HCT116 (cell line): ENCODE results near the gene FASTKD2.

ENCODE experiments used
- CBX3 ChIP-seq: IDR thresholded peaks from 2 replicates; pipeline ENCODE4 v1.6.1; 2012; ENCODE audit warnings: low read depth
- CEBPB ChIP-seq: IDR thresholded peaks from 2 replicates; pipeline ENCODE4 v1.6.1; 2012; ENCODE audit warnings: low read depth
- EGR1 ChIP-seq: IDR thresholded peaks from 2 replicates; pipeline ENCODE4 v1.6.1; 2012; ENCODE audit warnings: low read depth
- EZH2 ChIP-seq: fragments of 200-600 bp; sonication (generic); IDR thresholded peaks from 2 replicates; pipeline ENCODE4 v1.6.1; 2017; ENCODE audit warnings: antibody characterized with exemption, mixed run types
- EZH2phosphoT487 ChIP-seq: fragments of 200-600 bp; IDR thresholded peaks from 2 replicates; pipeline ENCODE4 v1.6.1; 2018; ENCODE audit warnings: antibody characterized with exemption, borderline replicate concordance
- FOSL1 ChIP-seq: IDR thresholded peaks from 2 replicates; pipeline ENCODE4 v1.6.1; 2012; ENCODE audit warnings: low read depth
- POLR2A ChIP-seq: IDR thresholded peaks from 2 replicates; pipeline ENCODE4 v1.7.0; 2011; ENCODE audit warnings: borderline replicate concordance; ENCODE audit not compliant: insufficient read depth, insufficient read length; ENCODE audit errors: extremely low read depth
- POLR2AphosphoS5 ChIP-seq: IDR thresholded peaks from 2 replicates; pipeline ENCODE4 v1.6.1; 2011; ENCODE audit warnings: mild to moderate bottlenecking, low read depth, low read length, moderate library complexity
- SIN3A ChIP-seq: IDR thresholded peaks from 2 replicates; pipeline ENCODE4 v1.6.1; 2012; ENCODE audit warnings: low read depth
- YY1 ChIP-seq: IDR thresholded peaks from 2 replicates; pipeline ENCODE4 v1.6.1; 2011; ENCODE audit warnings: low read length, low read depth, moderate library complexity, mild to moderate bottlenecking; ENCODE audit not compliant: insufficient replicate concordance; ENCODE audit errors: extremely low read depth
- ZFX ChIP-seq: fragments of 450-650 bp; IDR thresholded peaks from 2 replicates; pipeline ENCODE4 v1.6.1; 2017
- ZNF274 ChIP-seq: fragments of 200-500 bp; sonication (Bioruptor generic); IDR thresholded peaks from 2 replicates; pipeline ENCODE4 v1.6.1; 2014; ENCODE audit warnings: mild to moderate bottlenecking, low read depth, low read length, inconsistent platforms
- TF ChIP-seq, protein P1 (sequence below), 3 experiments: fragments of 200-600 bp in 1 of 3; sonication (generic) in 1 of 3; IDR thresholded peaks in 2 of 3; conservative IDR thresholded peaks in 1 of 3; 2 replicates each; pipeline ENCODE4 v1.5.1; 2012 to 2017; ENCODE audit warnings: low read depth in 2 of 3, low read length in 2 of 3, antibody characterized with exemption in 1 of 3, borderline replicate concordance in 1 of 3, control low read depth in 1 of 3, mild to moderate bottlenecking in 1 of 3, mixed read lengths in 1 of 3, mixed run types in 1 of 3, moderate library complexity in 1 of 3; ENCODE audit not compliant: insufficient read depth in 1 of 3

DNA sequence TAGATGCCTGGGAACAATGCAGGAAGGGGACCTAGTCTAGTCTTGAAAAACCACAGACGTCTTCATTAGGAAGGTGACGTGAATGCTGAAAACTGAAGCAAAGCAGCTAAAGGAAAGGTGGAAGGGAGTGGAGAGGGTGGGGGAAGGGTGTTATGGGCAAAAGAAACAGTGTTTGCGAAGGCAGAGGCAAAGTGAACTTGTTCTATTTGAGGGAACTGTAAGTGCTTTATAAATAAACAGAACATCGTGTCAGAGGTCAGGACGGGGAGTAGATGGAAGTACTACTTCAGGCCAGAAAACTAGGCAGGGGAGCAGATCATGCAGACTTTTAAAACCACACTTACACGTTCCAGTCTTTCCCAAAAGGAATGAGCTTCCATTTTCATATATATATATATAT lies 57.8 kb downstream of the FASTKD2 start:
- TF ChIP-seq CEBPB (no peak), EZH2 (no peak), ZFX (no peak), POLR2AphosphoS5 (no peak), FOSL1 (no peak), SIN3A (no peak), POLR2A (no peak), EZH2phosphoT487 (no peak), CBX3 (no peak), ZNF274 (no peak), EGR1 (no peak), YY1 (no peak)
- TF ChIP-seq, protein P1, sequence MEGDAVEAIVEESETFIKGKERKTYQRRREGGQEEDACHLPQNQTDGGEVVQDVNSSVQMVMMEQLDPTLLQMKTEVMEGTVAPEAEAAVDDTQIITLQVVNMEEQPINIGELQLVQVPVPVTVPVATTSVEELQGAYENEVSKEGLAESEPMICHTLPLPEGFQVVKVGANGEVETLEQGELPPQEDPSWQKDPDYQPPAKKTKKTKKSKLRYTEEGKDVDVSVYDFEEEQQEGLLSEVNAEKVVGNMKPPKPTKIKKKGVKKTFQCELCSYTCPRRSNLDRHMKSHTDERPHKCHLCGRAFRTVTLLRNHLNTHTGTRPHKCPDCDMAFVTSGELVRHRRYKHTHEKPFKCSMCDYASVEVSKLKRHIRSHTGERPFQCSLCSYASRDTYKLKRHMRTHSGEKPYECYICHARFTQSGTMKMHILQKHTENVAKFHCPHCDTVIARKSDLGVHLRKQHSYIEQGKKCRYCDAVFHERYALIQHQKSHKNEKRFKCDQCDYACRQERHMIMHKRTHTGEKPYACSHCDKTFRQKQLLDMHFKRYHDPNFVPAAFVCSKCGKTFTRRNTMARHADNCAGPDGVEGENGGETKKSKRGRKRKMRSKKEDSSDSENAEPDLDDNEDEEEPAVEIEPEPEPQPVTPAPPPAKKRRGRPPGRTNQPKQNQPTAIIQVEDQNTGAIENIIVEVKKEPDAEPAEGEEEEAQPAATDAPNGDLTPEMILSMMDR (IDR thresholded peaks at IDR 0.05 in 2 of 3, conservative IDR thresholded peaks at IDR 0.05 in 1 of 3; ENCODE audit: borderline replicate concordance in 1 of 3, insufficient read depth in 1 of 3, low read depth in 2 of 3, low read length in 2 of 3): no peak
